GM21381 (cell line): ENCODE measurements around the gene RIMKLB.

Source experiments
- ATAC-seq: cut with Tn5 transposase; IDR thresholded peaks from one replicate; pipeline ENCODE4 v1.9.1; 2021; ENCODE audit warnings: mild to moderate bottlenecking, moderate library complexity; ENCODE audit not compliant: unreplicated experiment

The RIMKLB gene, protein sequence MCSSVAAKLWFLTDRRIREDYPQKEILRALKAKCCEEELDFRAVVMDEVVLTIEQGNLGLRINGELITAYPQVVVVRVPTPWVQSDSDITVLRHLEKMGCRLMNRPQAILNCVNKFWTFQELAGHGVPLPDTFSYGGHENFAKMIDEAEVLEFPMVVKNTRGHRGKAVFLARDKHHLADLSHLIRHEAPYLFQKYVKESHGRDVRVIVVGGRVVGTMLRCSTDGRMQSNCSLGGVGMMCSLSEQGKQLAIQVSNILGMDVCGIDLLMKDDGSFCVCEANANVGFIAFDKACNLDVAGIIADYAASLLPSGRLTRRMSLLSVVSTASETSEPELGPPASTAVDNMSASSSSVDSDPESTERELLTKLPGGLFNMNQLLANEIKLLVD

DNA sequence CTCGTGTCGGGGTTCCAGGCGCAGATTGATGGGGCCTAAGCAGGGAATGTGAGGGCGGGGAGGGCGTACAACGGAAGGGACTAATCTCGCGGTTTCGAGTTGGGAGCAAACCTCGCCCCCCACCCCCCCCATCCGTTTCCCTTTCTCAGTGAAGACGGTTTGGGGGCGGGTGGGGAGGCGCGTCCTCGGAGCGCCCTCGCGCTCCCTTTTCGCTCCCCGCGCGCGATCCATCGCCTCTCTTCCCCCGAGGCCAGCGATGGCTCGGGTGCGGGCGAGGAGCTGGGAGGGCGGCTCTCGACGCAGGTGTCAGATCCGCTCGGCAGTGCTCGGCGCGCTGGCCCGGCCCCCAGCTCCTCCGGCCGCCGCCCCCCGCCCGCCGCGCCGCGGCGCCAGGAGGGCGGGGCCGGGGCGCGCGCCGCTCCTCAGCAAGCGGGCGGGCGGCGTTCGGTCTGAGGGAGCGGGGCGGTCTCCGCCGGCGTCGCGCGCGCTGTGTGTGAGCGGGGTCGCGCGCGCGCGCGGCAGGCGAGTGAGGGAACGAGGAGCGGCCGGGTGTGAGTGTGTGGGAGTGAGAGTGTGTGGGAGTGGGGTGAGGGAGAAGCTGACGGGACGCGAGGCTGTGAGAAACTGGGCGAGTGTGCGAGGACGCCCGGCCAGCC, at the start of gene RIMKLB:
TSS of gene RIMKLB (plus strand) at position 516 of the 656 bp plus-strand sequence. CDS start 15,876 bp downstream, outside the sequence.
- ATAC-seq = peak; percentile 75

- peak; percentile 65 for ATAC-seq
Observed at GRCh38 chr12:8648576-8649205, 49.1 kb upstream of the RIMKLB start.

GRCh38 chr12:8655421-8655820, 42.4 kb upstream of the RIMKLB start:
- no peak for ATAC-seq

DNA sequence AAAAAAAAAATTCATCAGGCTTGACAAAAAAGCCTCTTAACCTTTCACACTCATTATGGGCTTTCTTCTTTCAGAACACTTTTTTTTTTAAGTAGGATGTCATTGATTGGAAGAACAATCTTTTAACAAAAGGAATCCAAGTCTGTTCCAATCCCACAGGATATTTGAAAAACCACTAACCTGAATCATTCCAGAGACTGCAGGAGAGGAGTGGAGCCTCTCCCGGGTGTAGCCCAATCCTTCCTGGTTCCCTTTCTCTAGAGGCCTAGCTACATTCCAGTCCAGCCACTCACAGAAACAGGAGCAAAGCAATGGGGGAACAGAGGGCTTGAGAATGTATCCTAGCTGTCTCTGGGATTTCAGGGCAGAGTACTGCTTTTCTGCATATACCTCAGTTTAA, 39.4 kb upstream of the RIMKLB start:
- no peak for ATAC-seq

DNA sequence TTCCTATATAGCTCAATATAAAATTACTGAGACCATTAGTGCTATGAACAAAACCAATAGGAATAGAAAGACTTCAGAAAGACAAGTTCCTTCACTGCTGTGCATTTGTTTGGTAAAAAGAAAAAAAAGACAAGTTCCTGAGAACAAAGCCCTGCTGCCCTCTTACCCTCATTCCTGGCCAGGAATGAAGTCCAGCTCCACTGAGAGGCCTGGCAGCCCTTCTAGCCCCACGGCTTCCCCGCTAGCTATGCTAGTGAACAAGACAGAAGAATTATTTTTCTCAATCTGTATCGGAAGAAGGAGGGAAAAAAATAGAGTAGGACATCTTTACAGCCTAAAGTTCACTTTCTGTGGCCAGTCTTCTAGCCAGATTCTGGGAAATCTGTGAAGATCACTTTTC, 36.8 kb upstream of the RIMKLB start:
- no peak for ATAC-seq

DNA sequence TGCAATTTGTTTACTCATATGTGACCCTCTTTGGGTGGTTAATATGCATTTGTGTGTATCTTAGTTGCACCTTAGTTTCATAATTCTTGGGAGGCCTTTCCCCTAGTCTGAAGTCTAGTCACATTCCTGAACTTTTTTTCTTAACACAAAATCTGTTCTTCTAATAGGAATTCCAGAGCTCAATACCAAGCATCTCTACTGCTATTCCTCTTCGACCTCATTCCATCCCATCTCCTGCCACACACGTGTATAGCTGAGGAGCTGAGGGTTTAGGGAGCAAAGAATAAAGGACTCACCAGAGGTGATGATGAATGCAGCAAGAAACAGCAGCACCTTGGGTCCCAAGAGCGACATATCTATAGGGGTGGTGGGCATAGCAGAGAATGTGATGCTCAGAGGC, 36.0 kb upstream of the RIMKLB start:
- no peak for ATAC-seq

- ATAC-seq = no peak
Observed at GRCh38 chr12:8662593-8662992, 35.2 kb upstream of the RIMKLB start, which contains the start of gene MFAP5. Gene MFAP5 (minus strand): TSS chr12:8662826. CDS start chr12:8662104, 722 bp downstream.

DNA sequence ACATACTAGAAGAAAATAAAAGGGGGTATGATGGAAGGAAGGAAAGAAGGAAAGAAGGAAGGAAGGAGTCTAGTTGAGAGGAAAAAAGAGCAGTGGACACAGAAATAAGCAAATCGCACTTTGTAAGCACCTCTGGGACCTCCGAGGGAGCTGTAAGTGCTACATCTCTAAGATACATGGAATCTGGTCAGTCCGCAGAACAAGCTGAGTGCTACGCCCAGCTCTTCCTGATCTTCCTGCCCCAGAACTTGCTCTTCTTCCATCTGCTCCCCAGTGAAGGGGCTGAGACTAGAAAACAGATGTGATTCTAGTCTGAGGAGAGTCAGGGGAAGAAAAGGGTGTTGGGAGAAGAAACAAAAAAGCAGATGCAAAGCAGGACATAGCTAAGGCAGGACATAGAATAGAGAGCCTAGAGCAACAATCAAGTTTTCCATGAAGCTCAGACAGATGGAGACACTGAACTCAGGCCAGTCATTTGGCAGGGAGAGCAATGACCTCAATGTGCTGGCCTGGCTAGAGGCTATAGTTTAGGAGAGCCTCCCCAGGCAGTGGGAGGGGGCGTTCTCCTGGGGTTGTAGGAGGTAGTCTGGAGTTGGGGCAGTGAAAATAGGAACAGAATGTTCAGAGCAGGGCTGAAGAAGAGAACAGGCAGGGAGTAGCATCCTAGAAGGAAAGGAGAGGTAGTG, 33.4 kb upstream of the RIMKLB start:
- no peak for ATAC-seq

DNA sequence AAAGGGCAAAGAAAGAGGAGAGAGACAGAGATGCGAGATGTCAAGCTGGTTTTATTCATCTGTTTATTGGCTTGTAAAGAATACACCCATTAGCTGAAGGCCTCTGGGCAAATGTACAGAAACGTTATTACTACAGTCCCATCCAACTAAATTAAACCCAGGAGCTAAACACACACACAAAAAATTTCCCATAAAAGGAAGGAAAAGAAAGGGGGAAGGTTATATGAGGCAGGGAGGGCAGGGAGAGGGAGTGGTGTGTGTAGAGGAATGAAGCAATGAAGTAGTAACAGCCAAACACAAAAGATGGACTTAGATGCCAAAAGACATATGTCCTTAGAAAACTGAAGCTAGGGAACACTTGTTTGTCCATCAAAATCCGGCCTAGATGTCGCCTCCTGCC, 32.0 kb upstream of the RIMKLB start:
- no peak for ATAC-seq

- ATAC-seq = no peak
Observed at GRCh38 chr12:8667270-8667669, 30.5 kb upstream of the RIMKLB start.

DNA sequence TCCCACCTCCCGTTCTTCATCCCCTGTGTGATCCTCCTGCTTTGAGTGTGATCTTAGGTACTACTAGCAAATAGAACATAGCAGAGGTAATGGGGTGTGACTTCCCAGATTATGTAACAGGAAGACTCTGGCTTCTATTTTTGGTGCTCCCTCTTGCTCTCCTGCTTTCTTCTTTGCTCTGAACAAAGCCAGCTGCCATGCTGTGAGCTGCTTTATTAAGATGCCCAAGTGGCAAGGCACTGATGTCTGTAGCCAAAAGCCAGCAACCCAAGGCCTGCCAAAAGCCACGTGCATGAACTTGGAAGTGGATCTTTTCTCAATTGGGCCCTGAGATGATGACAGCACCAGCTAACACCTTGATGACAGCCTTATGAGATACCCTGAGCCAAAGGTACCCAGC, 29.4 kb upstream of the RIMKLB start:
- no peak for ATAC-seq

- no peak for ATAC-seq
Observed at GRCh38 chr12:8672381-8672780, 25.4 kb upstream of the RIMKLB start.

GRCh38 chr12:8675591-8676036, 22.2 kb upstream of the RIMKLB start:
- no peak for ATAC-seq

GRCh38 chr12:8676651-8677050, 21.1 kb upstream of the RIMKLB start:
- ATAC-seq = no peak

DNA sequence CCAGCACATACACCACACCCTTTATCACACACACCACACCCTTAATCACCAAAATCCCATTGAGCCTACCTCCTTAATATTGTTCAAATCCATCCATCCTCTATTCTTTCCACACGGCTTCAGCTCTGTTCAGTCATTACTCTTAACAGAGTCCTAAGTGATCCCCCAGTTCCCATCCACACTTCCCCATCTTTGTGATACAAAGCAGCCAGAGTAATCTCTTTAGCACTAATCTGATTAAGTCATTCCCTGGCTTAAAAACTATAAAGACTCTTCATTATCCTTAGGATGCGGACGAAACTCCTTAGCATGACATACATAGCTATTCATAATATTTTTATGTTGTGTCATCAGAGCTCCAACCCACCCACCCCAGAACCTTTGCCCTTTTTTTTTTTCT, 20.4 kb upstream of the RIMKLB start:
- no peak for ATAC-seq

GRCh38 chr12:8678661-8679111, 19.1 kb upstream of the RIMKLB start:
- no peak for ATAC-seq

DNA sequence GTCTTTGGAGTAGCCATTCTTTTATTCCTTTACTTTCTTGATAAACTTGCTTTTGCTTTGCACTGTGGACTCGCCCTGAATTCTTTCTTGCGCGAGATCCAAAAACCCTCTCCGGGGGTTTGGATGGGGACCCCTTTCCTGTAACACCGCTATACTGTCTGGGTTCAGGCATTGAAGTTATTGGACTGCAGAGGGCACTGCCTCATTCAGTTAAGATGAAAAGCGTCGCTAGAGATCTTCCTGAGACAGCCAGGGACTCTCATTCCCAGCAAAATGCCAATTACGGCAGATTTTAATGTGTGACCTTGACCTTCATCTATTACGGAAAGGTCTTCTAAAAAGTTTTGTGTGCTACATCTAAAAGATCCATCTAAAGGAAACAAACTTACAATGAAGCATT, 17.3 kb upstream of the RIMKLB start:
- no peak for ATAC-seq

DNA sequence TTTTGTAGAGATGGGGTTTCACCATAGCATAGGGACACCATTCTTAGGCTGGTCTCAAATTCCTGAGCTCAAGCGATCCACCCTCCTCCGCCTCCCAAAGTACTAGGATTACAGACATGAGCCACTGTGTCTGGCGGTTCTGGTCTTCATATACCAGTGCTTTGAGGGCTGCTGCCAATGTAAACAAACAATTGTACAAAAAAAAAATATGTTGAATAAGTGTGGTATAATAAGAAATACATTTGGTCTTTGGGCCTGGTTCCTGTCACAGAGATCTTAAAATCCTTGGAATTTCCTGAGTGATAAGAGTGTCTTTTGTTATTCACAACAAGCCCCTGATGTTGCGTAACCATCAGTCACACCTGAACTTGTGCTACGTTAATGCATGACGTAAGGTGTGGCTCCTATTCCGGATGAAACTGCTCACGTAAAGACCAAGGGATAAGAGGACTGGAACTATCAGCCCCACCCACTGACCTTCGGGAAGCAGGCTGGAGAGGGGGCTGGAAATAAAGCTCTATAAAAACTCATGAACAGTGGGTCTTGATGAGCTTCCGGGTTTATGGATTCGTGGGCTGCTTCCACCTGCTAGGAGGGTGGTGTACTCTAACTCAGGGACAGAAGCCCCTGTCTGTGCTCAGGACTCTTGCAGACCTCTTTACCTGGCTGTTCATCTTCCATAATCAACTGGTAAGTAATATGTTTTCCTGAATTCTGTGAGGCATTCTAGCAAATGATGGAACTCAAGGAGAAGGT, 16.5 kb upstream of the RIMKLB start:
- ATAC-seq = no peak

DNA sequence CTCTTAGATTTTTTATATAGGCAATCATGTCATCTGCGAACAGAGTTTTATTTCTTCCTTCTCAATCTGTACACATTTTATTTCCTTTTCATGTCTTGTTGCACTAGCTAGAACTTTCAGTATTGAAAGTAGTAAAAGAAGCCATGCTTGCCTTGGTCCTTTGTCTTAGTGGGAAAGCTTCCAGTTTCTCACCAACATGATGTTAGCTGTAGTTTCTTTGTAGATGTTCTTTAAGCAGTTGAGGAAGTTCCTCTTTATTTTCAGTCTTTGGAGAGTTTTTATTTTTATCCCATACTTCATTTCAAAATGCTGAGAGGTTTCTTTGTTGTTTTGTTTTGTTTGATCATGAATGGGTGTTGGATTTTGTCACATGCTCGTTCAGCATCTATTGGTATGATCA, 12.7 kb upstream of the RIMKLB start:
- no peak for ATAC-seq

DNA sequence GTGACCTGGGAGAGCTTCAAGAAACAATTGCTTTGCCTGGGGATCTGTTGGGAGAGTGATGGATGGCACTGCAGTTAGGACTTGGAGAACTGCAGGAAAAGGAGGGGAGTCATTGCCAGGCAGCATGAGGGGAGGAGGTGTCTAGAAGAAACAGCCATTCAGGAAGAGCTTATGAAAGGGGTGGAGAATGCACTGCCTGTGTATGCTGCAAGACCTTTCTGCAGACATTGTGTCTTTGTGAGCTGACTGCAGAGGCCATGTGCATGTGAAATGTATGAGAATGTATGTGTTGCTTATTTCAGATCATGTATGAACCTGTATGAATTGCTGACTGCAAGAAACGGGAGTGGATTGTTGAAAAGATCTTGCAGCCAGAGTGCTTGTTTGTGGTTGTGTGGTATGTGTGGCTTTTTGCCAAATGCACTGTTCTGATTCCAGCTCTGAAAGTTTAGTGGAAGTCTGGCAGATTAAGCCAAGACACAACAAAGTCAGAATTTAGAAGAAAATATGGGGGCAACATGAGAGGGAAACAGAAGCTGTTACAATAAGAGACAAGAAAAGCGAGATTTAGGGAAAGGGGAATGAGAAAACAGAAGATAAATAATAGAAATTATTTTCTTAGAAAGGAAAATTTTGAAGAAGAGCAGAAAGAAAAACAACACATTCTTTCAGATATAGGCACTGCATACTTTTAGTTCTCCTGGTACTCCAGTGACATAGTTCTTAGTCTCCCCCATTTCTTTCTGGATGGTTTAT, 9.8 kb upstream of the RIMKLB start:
- no peak for ATAC-seq
